Activated B cell treated with CpG ODN at 0.5 μM for 24 hours (primary cell): ENCODE data around the gene UBE2H. TPM values are rescaled to one million over a fixed set of nuclear protein-coding genes. Genes with fewer than 3 reads are reported as not detected.
"Not testable (repeated sequence)": the region's sequence is repeated elsewhere in the genome, so short reads cannot be mapped to it uniquely, and the experiment has no call there.

Experiments used
- ATAC-seq: fragments of 200-7000 bp; cut with Tn5 transposase; one replicate; pipeline ENCODE4 v1.10.0; 2021; ENCODE audit warnings: low read depth, mild to moderate bottlenecking, moderate library complexity
- CTCF ChIA-PET: fragments of 350-600 bp; sonication (Branson Sonifier 250); formaldehyde crosslinking; loops from one replicate; lab custom pipeline; 2021; ENCODE audit warnings: antibody characterized with exemption; lab: Charles Lee
- POLR2A ChIA-PET: fragments of 350-600 bp; sonication (Branson Sonifier 250); formaldehyde crosslinking; loops from one replicate; lab custom pipeline; 2021; ENCODE audit warnings: antibody characterized with exemption; lab: Charles Lee
- DNase-seq: peaks from one replicate; pipeline ENCODE4 v3.0.0; 2022
- H3K27ac Mint-ChIP-seq: one replicate; pipeline ENCODE4 v1.8.0; 2020; ENCODE audit warnings: mixed read lengths
- H3K27me3 Mint-ChIP-seq: one replicate; pipeline ENCODE4 v1.8.0; 2021; ENCODE audit warnings: mixed read lengths
- H3K36me3 Mint-ChIP-seq: one replicate; pipeline ENCODE4 v1.8.0; 2021; ENCODE audit warnings: low read depth, mixed read lengths
- H3K4me1 Mint-ChIP-seq: one replicate; pipeline ENCODE4 v1.8.0; 2021; ENCODE audit warnings: mixed read lengths
- H3K4me3 Mint-ChIP-seq: one replicate; pipeline ENCODE4 v1.8.0; 2020; ENCODE audit warnings: mild to moderate bottlenecking, mixed read lengths
- H3K9me3 Mint-ChIP-seq: one replicate; pipeline ENCODE4 v1.8.0; 2020; ENCODE audit warnings: mixed read lengths
- intact Hi-C: fragments of 100-400 bp; cut with micrococcal nuclease; formaldehyde crosslinking; loops from one replicate; pipeline ENCODE4 v1.15.1; 2024
- total RNA-seq: library from RNA; stranded (reverse); gene quantifications from 2 replicates; pipeline ENCODE4 v1.2.3, GENCODE V29; 2022
- TF ChIP-seq, protein P1 (sequence below): fragments of 200-600 bp; IDR thresholded peaks from one replicate; pipeline ENCODE4 v1.8.0; 2022; ENCODE audit warnings: antibody characterized with exemption, mild to moderate bottlenecking

UBE2H gene
- total RNA-seq, 1 donor from 2014 or later: 32.6 TPM

DNA sequence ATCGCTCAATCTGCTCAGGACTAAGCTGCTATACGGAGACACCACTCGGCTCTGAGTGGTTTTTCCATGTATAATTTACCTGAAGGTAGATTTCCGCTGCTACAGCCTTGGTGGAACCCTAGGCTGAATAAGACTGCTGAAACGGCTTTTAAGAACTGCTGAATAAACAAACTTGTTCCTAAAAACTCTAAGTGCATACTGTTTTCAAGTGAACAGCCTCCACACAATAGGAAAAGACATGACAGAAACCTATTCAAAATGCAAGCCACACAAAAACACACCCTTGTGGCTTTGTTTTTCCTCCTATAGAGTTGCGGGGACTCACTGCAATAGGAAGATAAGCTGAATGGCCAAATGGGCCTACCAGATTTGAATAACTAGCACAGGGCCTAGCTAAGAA, 117.2 kb downstream of the UBE2H start:
- H3K9me3 Mint-ChIP-seq: no peaks in the 10 kb centered on the region
- peaks cover 60% of the 10 kb centered on the region for H3K36me3 Mint-ChIP-seq
- DNase-seq (no peak), ATAC-seq (no peak)
- no peaks in the 10 kb centered on the region for H3K4me1 Mint-ChIP-seq
- POLR2A ChIA-PET: no interaction called here
- intact Hi-C loops: no loop called here
- CTCF ChIA-PET: interaction anchor here (1.3 kb wide), 1 partner anchor 10 kb away, joined by 3 read pairs; no protein-coding TSS in a partner anchor
- no peaks in the 10 kb centered on the region for H3K27me3 Mint-ChIP-seq
- no peak overlapping the region for H3K27ac Mint-ChIP-seq
- TF ChIP-seq, protein P1, sequence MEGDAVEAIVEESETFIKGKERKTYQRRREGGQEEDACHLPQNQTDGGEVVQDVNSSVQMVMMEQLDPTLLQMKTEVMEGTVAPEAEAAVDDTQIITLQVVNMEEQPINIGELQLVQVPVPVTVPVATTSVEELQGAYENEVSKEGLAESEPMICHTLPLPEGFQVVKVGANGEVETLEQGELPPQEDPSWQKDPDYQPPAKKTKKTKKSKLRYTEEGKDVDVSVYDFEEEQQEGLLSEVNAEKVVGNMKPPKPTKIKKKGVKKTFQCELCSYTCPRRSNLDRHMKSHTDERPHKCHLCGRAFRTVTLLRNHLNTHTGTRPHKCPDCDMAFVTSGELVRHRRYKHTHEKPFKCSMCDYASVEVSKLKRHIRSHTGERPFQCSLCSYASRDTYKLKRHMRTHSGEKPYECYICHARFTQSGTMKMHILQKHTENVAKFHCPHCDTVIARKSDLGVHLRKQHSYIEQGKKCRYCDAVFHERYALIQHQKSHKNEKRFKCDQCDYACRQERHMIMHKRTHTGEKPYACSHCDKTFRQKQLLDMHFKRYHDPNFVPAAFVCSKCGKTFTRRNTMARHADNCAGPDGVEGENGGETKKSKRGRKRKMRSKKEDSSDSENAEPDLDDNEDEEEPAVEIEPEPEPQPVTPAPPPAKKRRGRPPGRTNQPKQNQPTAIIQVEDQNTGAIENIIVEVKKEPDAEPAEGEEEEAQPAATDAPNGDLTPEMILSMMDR: no peak
- H3K4me3 Mint-ChIP-seq: no peak overlapping the region

GRCh38 chr7:129833353-129833752, 119.4 kb downstream of the UBE2H start:
- H3K9me3 Mint-ChIP-seq, H3K27me3 Mint-ChIP-seq, CTCF ChIA-PET, H3K4me1 Mint-ChIP-seq, POLR2A ChIA-PET, DNase-seq, intact Hi-C loops, H3K27ac Mint-ChIP-seq, H3K4me3 Mint-ChIP-seq, ATAC-seq: not testable (repeated sequence)
- peaks cover 48% of the 10 kb centered on the region for H3K36me3 Mint-ChIP-seq

- DNase-seq (no peak), ATAC-seq (no peak)
- Mint-ChIP-seq H3K36me3 (peaks cover 45% of the 10 kb centered on the region), H3K9me3 (no peaks in the 10 kb centered on the region), H3K4me3 (no peak overlapping the region), H3K27me3 (no peaks in the 10 kb centered on the region), H3K4me1 (peaks cover 8% of the 10 kb centered on the region), H3K27ac (no peak overlapping the region)
- ChIA-PET CTCF (no interaction called here), POLR2A (no interaction called here)
- TF ChIP-seq, protein P1: no peak
- intact Hi-C loops: no loop called here
Observed at GRCh38 chr7:129832701-129833227, 120.0 kb downstream of the UBE2H start.

DNA sequence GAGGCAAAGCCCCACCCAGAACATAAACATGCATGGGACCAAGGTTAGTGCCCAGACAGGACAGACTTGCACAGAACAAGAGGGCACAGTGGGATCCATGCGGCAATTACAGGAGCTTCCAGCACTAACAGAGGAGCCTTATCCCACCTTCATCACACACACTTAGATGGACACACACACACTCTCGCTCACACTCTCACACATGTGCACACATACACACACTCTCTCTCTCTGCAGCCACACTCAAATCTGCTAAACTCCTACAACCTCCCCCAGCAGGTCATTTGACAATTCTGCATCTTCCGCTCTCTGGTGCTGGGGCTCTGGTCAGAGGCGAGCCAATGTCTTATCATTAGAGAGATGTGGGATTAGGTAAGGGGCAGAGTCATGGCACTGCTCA, 120.5 kb downstream of the UBE2H start:
- peak overlapping the region; percentile 1 for H3K27ac Mint-ChIP-seq
- ATAC-seq (no peak), DNase-seq (no peak)
- intact Hi-C loops: no loop called here
- TF ChIP-seq, protein P1: no peak
- H3K9me3 Mint-ChIP-seq: no peaks in the 10 kb centered on the region
- H3K36me3 Mint-ChIP-seq: peaks cover 41% of the 10 kb centered on the region
- no peak overlapping the region for H3K4me3 Mint-ChIP-seq
- ChIA-PET CTCF (interaction anchor here (1.0 kb wide), 1 partner anchor 8 kb away, joined by 3 read pairs; no protein-coding TSS in a partner anchor), POLR2A (no interaction called here)
- no peaks in the 10 kb centered on the region for H3K27me3 Mint-ChIP-seq
- peaks cover 8% of the 10 kb centered on the region for H3K4me1 Mint-ChIP-seq

DNA sequence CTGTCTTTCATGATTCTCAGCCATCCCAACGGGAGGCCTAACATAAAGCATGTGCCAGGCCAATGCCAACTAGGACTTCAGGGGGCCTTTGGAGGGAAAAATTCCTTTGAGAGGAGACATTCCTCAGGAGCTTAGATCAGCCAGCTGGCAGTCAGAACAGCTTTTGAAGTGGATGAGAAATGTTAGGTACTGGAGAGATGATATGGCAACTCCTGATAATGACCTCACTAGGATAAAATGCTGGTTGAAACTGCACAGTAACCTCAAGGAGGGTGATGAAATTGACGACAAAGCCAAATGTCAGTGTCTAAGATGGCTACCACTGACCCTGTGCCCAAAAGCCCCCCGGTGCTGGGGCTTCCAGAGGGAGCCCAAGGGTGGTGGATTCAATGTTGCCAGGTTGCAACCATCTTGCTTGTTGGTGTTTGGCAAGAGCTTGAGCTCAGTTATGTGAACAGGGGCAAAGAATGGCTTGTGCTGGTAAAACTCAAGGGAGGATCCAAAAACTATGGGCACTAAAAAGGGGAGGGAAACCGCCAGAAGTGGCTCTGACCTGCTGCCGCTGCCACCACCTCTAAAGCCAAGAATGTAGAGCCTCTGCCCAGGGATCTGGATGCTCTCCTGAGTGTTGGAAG, 121.2 kb downstream of the UBE2H start:
- DNase-seq: no peak
- peaks cover 8% of the 10 kb centered on the region for H3K4me1 Mint-ChIP-seq
- no peaks in the 10 kb centered on the region for H3K27me3 Mint-ChIP-seq
- TF ChIP-seq, protein P1: no peak
- intact Hi-C loops: loop anchor here (2.0 kb wide), 1 partner anchor 613 kb away; no protein-coding TSS in a partner anchor
- POLR2A ChIA-PET: interaction anchor here (0.6 kb wide), 1 partner anchor 11 kb away, joined by 4 read pairs; no protein-coding TSS in a partner anchor
- no peak for ATAC-seq
- H3K27ac Mint-ChIP-seq: no peak overlapping the region
- H3K9me3 Mint-ChIP-seq: no peaks in the 10 kb centered on the region
- CTCF ChIA-PET: interaction anchor here (1.0 to 2.0 kb wide), 2 partner anchors 9 to 11 kb away, joined by 3 to 4 read pairs; no protein-coding TSS in a partner anchor
- H3K4me3 Mint-ChIP-seq: no peak overlapping the region
- peaks cover 36% of the 10 kb centered on the region for H3K36me3 Mint-ChIP-seq
